Ascending aorta (tissue), 2 donors: Measurements from ENCODE around the gene TECPR2. TPM values are rescaled to one million over a fixed set of nuclear protein-coding genes. Genes with fewer than 3 reads are reported as not detected.

Source experiments
- DNase-seq, 2 donors: peaks; one replicate each; pipeline ENCODE4 v3.0.0-alpha.2; 2019; ENCODE audit warnings: low spot score in 2 of 2
- H3K27ac ChIP-seq, 2 donors: fragments of 200-600 bp; sonication (generic); one replicate each; pipeline ENCODE4 v1.5.1; 2016 to 2017; ENCODE audit warnings: mild to moderate bottlenecking in 1 of 2
- H3K27me3 ChIP-seq: fragments of 200-600 bp; sonication (generic); one replicate; pipeline ENCODE4 v1.5.1; 2017
- H3K36me3 ChIP-seq, 2 donors: fragments of 200-600 bp; sonication (generic); one replicate each; pipeline ENCODE4 v1.5.1; 2016
- H3K4me1 ChIP-seq, 2 donors: fragments of 200-600 bp; sonication (generic); one replicate each; pipeline ENCODE4 v1.5.1; 2016 to 2017; ENCODE audit warnings: mild to moderate bottlenecking in 1 of 2
- H3K4me3 ChIP-seq, 2 donors: fragments of 200-600 bp; sonication (generic); one replicate each; pipeline ENCODE4 v1.5.1; 2016 to 2017; ENCODE audit warnings: mild to moderate bottlenecking in 1 of 2
- H3K9me3 ChIP-seq, 2 donors: fragments of 200-600 bp; sonication (generic); one replicate each; pipeline ENCODE4 v1.5.1; 2016
- CTCF ChIP-seq, 3 experiments: fragments of 200-600 bp in 2 of 3; fragments of 450-650 bp in 1 of 3; sonication (generic) in 2 of 3; IDR thresholded peaks; one replicate each; pipeline ENCODE4 v1.5.1; 2016 to 2019; ENCODE audit warnings: antibody characterized with exemption in 3 of 3, mild to moderate bottlenecking in 1 of 3, moderate library complexity in 1 of 3
- intact Hi-C: fragments of 100-400 bp; cut with DNase I; formaldehyde crosslinking; loops from one replicate; pipeline ENCODE4 v1.15.1; 2023
- total RNA-seq: library from RNA; depleted of rRNA; stranded (reverse); fragments of >200 nt; gene quantifications from one replicate; pipeline ENCODE4 v1.1.0, GENCODE V29; 2016

TECPR2 gene
- total RNA-seq, 1 donor from 2014 or later, result 27.0 TPM

- H3K9me3 ChIP-seq, result no peaks in the 10 kb centered on the region
- no peaks in the 10 kb centered on the region for H3K27me3 ChIP-seq
- no peak overlapping the region for H3K4me3 ChIP-seq
- DNase-seq, result no peak
- H3K27ac ChIP-seq, result no peak overlapping the region
- H3K36me3 ChIP-seq, result peaks cover 0 to 12% of the 10 kb centered on the region in 2 donors
- no peak for TF ChIP-seq CTCF (IDR thresholded peaks at IDR 0.05)
- intact Hi-C loops, result no loop called here
- no peaks in the 10 kb centered on the region for H3K4me1 ChIP-seq
Measured at GRCh38 chr14:102387086-102387485, 24.3 kb downstream of the TECPR2 start.

- H3K27me3 ChIP-seq, result no peaks in the 10 kb centered on the region
- intact Hi-C loops, result no loop called here
- no peak overlapping the region for H3K27ac ChIP-seq
- TF ChIP-seq CTCF (IDR thresholded peaks at IDR 0.05), result no peak
- no peaks in the 10 kb centered on the region for H3K9me3 ChIP-seq
- no peak for DNase-seq
- peaks cover 0 to 12% of the 10 kb centered on the region in 2 donors for H3K36me3 ChIP-seq
- H3K4me3 ChIP-seq, result no peak overlapping the region
- H3K4me1 ChIP-seq, result no peaks in the 10 kb centered on the region
Measured at GRCh38 chr14:102389246-102389645, 26.5 kb downstream of the TECPR2 start.

GRCh38 chr14:102390064-102390855 is 27.5 kb downstream of the TECPR2 start:
- DNase-seq, result no peak
- intact Hi-C loops, result no loop called here
- no peak for TF ChIP-seq CTCF (IDR thresholded peaks at IDR 0.05)
- H3K27ac ChIP-seq, result no peak overlapping the region
- no peaks in the 10 kb centered on the region for H3K4me1 ChIP-seq
- no peak overlapping the region for H3K4me3 ChIP-seq
- no peaks in the 10 kb centered on the region for H3K27me3 ChIP-seq
- no peaks in the 10 kb centered on the region for H3K9me3 ChIP-seq
- H3K36me3 ChIP-seq, result peaks cover 0 to 16% of the 10 kb centered on the region in 2 donors

- Histone ChIP-seq H3K36me3 (peaks cover 0 to 13% of the 10 kb centered on the region in 2 donors), H3K9me3 (no peaks in the 10 kb centered on the region), H3K4me1 (no peaks in the 10 kb centered on the region), H3K4me3 (no peak overlapping the region), H3K27me3 (no peaks in the 10 kb centered on the region), H3K27ac (no peak overlapping the region)
- intact Hi-C loops, result no loop called here
- no peak for TF ChIP-seq CTCF (IDR thresholded peaks at IDR 0.05)
- DNase-seq, result no peak
Measured at GRCh38 chr14:102392506-102392905, 29.8 kb downstream of the TECPR2 start.

- Histone ChIP-seq H3K27me3 (no peaks in the 10 kb centered on the region), H3K4me1 (no peaks in the 10 kb centered on the region), H3K4me3 (no peak overlapping the region), H3K36me3 (peaks cover 0 to 16% of the 10 kb centered on the region in 2 donors), H3K27ac (no peak overlapping the region), H3K9me3 (peaks cover 0 to 17% of the 10 kb centered on the region in 2 donors)
- intact Hi-C loops, result no loop called here
- no peak for TF ChIP-seq CTCF (IDR thresholded peaks at IDR 0.05)
- no peak for DNase-seq
Measured at GRCh38 chr14:102394717-102395375, 32.1 kb downstream of the TECPR2 start.
